Endothelial cell of umbilical vein (primary cell): ENCODE data around the gene ZNF618. TPM values are rescaled to one million over a fixed set of nuclear protein-coding genes. Genes with fewer than 3 reads are reported as not detected.

Experiments used
- BruUV-seq: library from RNA; stranded (reverse); fragments of 400-500 nt; replicated peaks from 2 replicates; lab custom pipeline; 2021; lab: Mats Ljungman, UMichigan
- CTCF ChIA-PET: fragments of 300-600, 350-600 bp; sonication (Branson Sonifier 250); formaldehyde crosslinking; loops from one replicate; lab custom pipeline; 2021; ENCODE audit warnings: antibody characterized with exemption, inconsistent platforms; lab: Charles Lee
- POLR2A ChIA-PET: fragments of 300-600, 350-600 bp; sonication (Branson Sonifier 250); formaldehyde crosslinking; loops from one replicate; lab custom pipeline; 2021; ENCODE audit warnings: antibody characterized with exemption, inconsistent platforms; lab: Charles Lee
- DNase-seq: peaks from one replicate; pipeline ENCODE4 v3.0.0-alpha.2; 2011; ENCODE audit warnings: low read depth, low spot score
- FAIRE-seq: peaks from 2 replicates; lab custom pipeline; 2011; peaks lifted over from hg19 to GRCh38; lab: Jason Lieb, UNC
- H2AFZ ChIP-seq: 2 replicates; pipeline ENCODE4 v1.6.0; 2012; ENCODE audit warnings: low read depth, low read length, control low read depth, inconsistent platforms
- H3K27ac ChIP-seq: 2 replicates; pipeline ENCODE4 v1.5.1; 2011; ENCODE audit warnings: low read depth, mild to moderate bottlenecking, control low read depth, low read length, moderate library complexity; ENCODE audit not compliant: insufficient read depth
- H3K27me3 ChIP-seq, 2 experiments: 2 replicates each; pipeline versions ENCODE4 v1.6.0 to v1.6.1; 2011; ENCODE audit warnings: low read length in 2 of 2, mixed read lengths in 1 of 2; ENCODE audit not compliant: control insufficient read depth in 2 of 2, insufficient read depth in 2 of 2
- H3K36me3 ChIP-seq, 2 experiments: 2 replicates in 1 of 2; 3 replicates in 1 of 2; pipeline ENCODE4 v1.5.1; 2011; ENCODE audit warnings: low read length in 2 of 2, mild to moderate bottlenecking in 1 of 2, moderate library complexity in 1 of 2; ENCODE audit not compliant: control insufficient read depth in 2 of 2, insufficient read depth in 2 of 2; ENCODE audit errors: extremely low read depth in 1 of 2
- H3K4me1 ChIP-seq: 3 replicates; pipeline ENCODE4 v1.5.1; 2011; ENCODE audit warnings: mild to moderate bottlenecking, low read length; ENCODE audit not compliant: control insufficient read depth, insufficient read depth; ENCODE audit errors: extremely low read depth
- H3K4me2 ChIP-seq: 2 replicates; pipeline ENCODE4 v1.6.1; 2011; ENCODE audit warnings: low read length, control low read depth, mixed read lengths; ENCODE audit not compliant: insufficient read depth
- H3K4me3 ChIP-seq, 3 experiments: fragments of 200-600 bp in 1 of 3; sonication (generic), shearing (Covaris generic) in 1 of 3; replicated peaks in 1 of 3; 2 replicates each; pipeline ENCODE4 v1.5.1; 2011 to 2016; ENCODE audit warnings: control low read depth in 3 of 3, low read length in 3 of 3, mild to moderate bottlenecking in 2 of 3, inconsistent platforms in 1 of 3, low read depth in 1 of 3, moderate library complexity in 1 of 3; ENCODE audit not compliant: insufficient read depth in 1 of 3
- H3K79me2 ChIP-seq: 2 replicates; pipeline ENCODE4 v1.6.0; 2012; ENCODE audit warnings: low read length, inconsistent platforms; ENCODE audit not compliant: control insufficient read depth, insufficient read depth
- H3K9ac ChIP-seq: replicated peaks from 2 replicates; pipeline ENCODE3; 2011; ENCODE audit warnings: low read length, control low read depth; ENCODE audit not compliant: insufficient read depth; ENCODE audit errors: extremely low read depth
- H3K9me1 ChIP-seq: replicated peaks from 3 replicates; pipeline ENCODE4 v1.6.0; 2011; ENCODE audit warnings: mild to moderate bottlenecking, low read length; ENCODE audit not compliant: control insufficient read depth, insufficient read depth; ENCODE audit errors: extremely low read depth
- H3K9me3 ChIP-seq: replicated peaks from 2 replicates; pipeline ENCODE4 v1.5.1; 2012; ENCODE audit warnings: low read length, inconsistent platforms; ENCODE audit not compliant: control insufficient read depth, insufficient read depth
- H4K20me1 ChIP-seq: replicated peaks from 2 replicates; pipeline ENCODE3; 2011; ENCODE audit warnings: mild to moderate bottlenecking, low read length; ENCODE audit not compliant: control insufficient read depth, insufficient read depth; ENCODE audit errors: extremely low read depth
- EZH2 ChIP-seq: IDR thresholded peaks from 2 replicates; pipeline ENCODE4 v1.6.1; 2012; ENCODE audit warnings: borderline replicate concordance, low read depth, mild to moderate bottlenecking, moderate library complexity, low read length, inconsistent platforms; ENCODE audit not compliant: severe bottlenecking
- FOS ChIP-seq: IDR thresholded peaks from 2 replicates; pipeline ENCODE4 v1.6.1; 2011; ENCODE audit warnings: mild to moderate bottlenecking, low read length, moderate library complexity, borderline replicate concordance; ENCODE audit not compliant: insufficient read depth
- GATA2 ChIP-seq: IDR thresholded peaks from 2 replicates; pipeline ENCODE4 v1.7.0; 2011; ENCODE audit warnings: low read depth, mild to moderate bottlenecking, moderate library complexity, mixed read lengths, low read length; ENCODE audit not compliant: insufficient read length, insufficient read depth
- JUN ChIP-seq: IDR thresholded peaks from 2 replicates; pipeline ENCODE4 v1.6.1; 2011; ENCODE audit warnings: borderline replicate concordance, low read depth; ENCODE audit not compliant: insufficient read length, insufficient read depth
- MYC ChIP-seq: IDR thresholded peaks from one replicate; pipeline ENCODE4 v1.6.1; 2011; ENCODE audit warnings: mild to moderate bottlenecking, low read depth, low read length
- POLR2A ChIP-seq: IDR thresholded peaks from 2 replicates; pipeline ENCODE4 v1.6.1; 2012; ENCODE audit warnings: low read depth, mild to moderate bottlenecking, control low read depth, low read length
- POLR2AphosphoS5 ChIP-seq: IDR thresholded peaks from 2 replicates; pipeline ENCODE4 v1.6.1; 2012; ENCODE audit warnings: low read depth, mild to moderate bottlenecking, control low read depth, low read length, moderate library complexity; ENCODE audit not compliant: insufficient read depth
- dilution Hi-C: fragments of 300-500 bp; cut with MboI; formaldehyde crosslinking; loops from one replicate; pipeline ENCODE4 v1.15.0; 2019; ENCODE audit warnings: low sequenced_read_pairs; ENCODE audit not compliant: extremely low pct_ligation_motif_present
- intact Hi-C: fragments of 100-400 bp; cut with micrococcal nuclease; formaldehyde crosslinking; loops from one replicate; pipeline ENCODE4 v1.10.0; 2022
- polyA plus RNA-seq, 4 experiments: library from polyadenylated mRNA; depleted of rRNA in 3 of 4; stranded (reverse) in 3 of 4; unstranded in 1 of 4; fragments of >200 nt; gene quantifications; 2 replicates each; pipeline versions ENCODE4 v1.2.1 to v1.2.3, GENCODE V29; 2011 to 2012; ENCODE audit warnings: missing spikeins in 1 of 4
- total RNA-seq: library from RNA; stranded (reverse); gene quantifications from 2 replicates; pipeline ENCODE4 v1.2.3, GENCODE V29; 2021
- TF ChIP-seq, protein P1 (sequence below), 2 donors: IDR thresholded peaks; 1 replicate in 1 of 2; 2 replicates in 1 of 2; pipeline ENCODE4 v1.5.1; 2011; ENCODE audit warnings: low read length in 2 of 2, mild to moderate bottlenecking in 2 of 2, moderate library complexity in 2 of 2, control low read depth in 1 of 2, inconsistent platforms in 1 of 2, low read depth in 1 of 2; ENCODE audit not compliant: insufficient read depth in 1 of 2; ENCODE audit errors: extremely low read depth in 1 of 2
- TF ChIP-seq, protein P2 (sequence below): IDR thresholded peaks from 2 replicates; pipeline ENCODE4 v1.6.1; 2011; ENCODE audit not compliant: insufficient read depth, insufficient read length

ZNF618 gene
- total and polyA plus RNA-seq, 2 donors (not counting 3 experiments of a cell fraction or from before 2014, with no cell fraction given): 22.6 to 80.3 TPM

DNA sequence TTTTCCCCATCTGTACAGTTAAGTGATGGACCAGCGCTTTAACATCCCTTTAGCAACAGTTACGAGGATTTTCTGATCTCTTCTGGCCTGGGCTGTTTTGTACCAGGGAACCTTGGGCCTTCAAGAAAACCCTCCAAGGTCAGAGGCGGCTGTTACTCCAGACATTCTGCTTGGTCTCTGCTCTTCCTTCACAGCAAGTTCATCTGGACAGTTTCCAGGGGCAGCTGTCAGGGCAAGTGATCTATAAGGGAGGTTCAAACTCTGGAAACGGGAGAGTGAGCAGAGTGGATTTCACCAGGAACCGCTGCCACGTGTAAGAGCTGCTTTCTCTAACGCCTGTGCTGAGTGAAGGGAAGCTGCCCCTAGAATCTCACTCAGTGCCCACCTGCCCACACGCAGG, 36.7 kb downstream of the ZNF618 start:
- Histone ChIP-seq H3K9me1 (no peaks in the 10 kb centered on the region), H3K9ac (no peak overlapping the region), H3K4me2 (no peak overlapping the region), H2AFZ (no peak overlapping the region), H3K79me2 (peaks cover 71% of the 10 kb centered on the region), H3K4me1 (no peaks in the 10 kb centered on the region), H3K4me3 (no peak overlapping the region), H3K27me3 (no peaks in the 10 kb centered on the region), H4K20me1 (peaks cover 2% of the 10 kb centered on the region), H3K27ac (no peak overlapping the region), H3K9me3 (no peaks in the 10 kb centered on the region), H3K36me3 (peaks cover 2% of the 10 kb centered on the region in 2 experiments)
- FAIRE-seq (no peak), DNase-seq (no peak)
- no peak for TF ChIP-seq JUN
- TF ChIP-seq, protein P1, sequence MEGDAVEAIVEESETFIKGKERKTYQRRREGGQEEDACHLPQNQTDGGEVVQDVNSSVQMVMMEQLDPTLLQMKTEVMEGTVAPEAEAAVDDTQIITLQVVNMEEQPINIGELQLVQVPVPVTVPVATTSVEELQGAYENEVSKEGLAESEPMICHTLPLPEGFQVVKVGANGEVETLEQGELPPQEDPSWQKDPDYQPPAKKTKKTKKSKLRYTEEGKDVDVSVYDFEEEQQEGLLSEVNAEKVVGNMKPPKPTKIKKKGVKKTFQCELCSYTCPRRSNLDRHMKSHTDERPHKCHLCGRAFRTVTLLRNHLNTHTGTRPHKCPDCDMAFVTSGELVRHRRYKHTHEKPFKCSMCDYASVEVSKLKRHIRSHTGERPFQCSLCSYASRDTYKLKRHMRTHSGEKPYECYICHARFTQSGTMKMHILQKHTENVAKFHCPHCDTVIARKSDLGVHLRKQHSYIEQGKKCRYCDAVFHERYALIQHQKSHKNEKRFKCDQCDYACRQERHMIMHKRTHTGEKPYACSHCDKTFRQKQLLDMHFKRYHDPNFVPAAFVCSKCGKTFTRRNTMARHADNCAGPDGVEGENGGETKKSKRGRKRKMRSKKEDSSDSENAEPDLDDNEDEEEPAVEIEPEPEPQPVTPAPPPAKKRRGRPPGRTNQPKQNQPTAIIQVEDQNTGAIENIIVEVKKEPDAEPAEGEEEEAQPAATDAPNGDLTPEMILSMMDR (IDR thresholded peaks at IDR 0.05; ENCODE audit: extremely low read depth in 1 of 2, insufficient read depth in 1 of 2, low read depth in 1 of 2, low read length in 2 of 2): no peak
- TF ChIP-seq POLR2A: no peak
- no peak for TF ChIP-seq MYC
- no peak for TF ChIP-seq POLR2AphosphoS5
- TF ChIP-seq EZH2: no peak
- TF ChIP-seq, protein P2, sequence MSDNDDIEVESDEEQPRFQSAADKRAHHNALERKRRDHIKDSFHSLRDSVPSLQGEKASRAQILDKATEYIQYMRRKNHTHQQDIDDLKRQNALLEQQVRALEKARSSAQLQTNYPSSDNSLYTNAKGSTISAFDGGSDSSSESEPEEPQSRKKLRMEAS: no peak
- TF ChIP-seq GATA2: no peak
- TF ChIP-seq FOS: no peak
- ChIA-PET CTCF (no interaction called here), POLR2A (no interaction called here)
- dilution Hi-C loops: no loop called here
- no TSS peak for BruUV-seq
- intact Hi-C loops: no loop called here
